Stimulated activated CD4-positive, alpha-beta T cell treated with anti-CD3 and anti-CD28 coated beads, Interleukin-4, amount 100 ng/mL, for 4 hours (primary cell): Measurements from ENCODE around the gene BOC.

ENCODE experiments used
- DNase-seq, 2 experiments: peaks; one replicate each; pipeline ENCODE4 v3.0.0-alpha.2; 2020

The BOC gene

DNA sequence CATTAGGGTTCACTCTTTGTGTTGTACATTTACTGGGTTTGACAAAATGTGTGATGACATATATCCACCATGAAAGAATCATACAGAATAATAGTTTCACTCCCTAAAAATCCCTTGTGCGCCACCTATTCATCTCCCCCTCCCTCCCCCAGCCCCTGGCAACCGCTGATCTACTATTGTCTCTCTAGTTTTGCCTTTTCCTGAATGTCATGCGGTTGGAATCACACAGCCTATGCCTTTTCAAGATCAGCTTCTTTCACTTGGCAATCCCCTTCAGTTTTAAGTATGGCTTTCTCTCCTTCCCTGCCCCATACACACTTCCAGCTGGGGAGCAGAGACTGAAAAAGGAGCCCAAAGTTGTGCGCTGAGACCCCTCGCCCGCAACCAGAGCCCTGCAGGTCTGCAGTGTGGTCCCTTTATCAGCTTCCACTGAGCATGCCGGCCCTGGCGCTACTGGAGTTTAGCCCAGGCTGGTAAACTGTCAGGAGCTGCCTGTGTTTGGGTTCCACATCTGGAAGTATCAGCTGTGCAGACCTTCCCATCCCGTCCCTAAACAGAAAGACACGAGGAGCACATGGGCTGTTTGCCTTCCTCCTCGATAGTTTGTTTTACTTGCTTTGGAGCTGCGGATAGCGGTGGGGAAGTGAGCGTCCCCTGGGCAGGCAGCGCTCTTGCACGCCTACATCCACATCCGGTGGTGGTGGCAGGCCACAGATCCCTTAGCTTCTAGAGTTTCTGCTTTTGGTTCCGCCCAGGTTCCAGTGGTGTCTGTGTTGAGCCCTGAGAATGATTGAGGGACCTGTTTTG is 12.3 kb downstream of the BOC start:
- no peak for DNase-seq

- no peak for DNase-seq
Observed at GRCh38 chr3:113225286-113225685, 13.9 kb downstream of the BOC start.

DNA sequence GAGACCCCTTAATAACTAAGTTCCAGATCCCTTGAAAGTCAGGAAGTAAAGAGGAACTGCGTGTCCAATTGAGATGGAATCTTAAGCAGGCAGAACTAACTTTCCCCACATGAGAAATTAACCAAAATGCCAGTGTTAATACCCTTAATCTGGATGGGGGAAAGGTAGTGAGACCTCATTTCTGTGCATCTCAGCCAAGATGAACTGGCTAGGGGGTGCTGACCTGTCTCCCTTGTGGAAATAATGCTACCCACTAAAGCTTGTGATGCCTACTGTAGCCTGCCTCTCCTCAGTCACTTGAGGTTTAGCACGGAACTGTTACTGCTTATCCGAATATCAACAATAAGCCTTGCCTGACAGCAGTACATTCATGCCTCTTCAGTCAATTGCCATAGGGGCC is 15.1 kb downstream of the BOC start:
- DNase-seq = no peak

DNA sequence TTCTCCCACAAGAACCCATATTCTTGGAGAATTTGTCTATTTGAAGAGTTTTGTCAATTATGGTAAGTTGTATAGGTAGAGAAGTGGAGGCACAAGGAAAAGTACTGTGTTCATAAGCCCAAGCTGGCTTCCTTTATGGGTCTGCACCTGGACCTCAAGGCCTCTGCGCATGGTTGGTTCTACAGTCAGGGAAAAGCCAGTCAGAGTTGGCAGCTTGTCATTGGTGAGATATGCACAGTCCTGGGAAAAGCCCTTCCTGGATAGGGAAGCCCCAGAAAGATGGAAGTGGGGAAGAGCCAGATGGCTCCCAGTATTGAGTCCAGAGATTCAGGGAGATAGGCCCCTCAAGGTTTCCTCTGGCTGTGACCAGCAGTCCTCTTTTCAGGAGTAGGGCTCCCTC is 15.8 kb downstream of the BOC start:
- DNase-seq = no peak

GRCh38 chr3:113228498-113229286 is 17.3 kb downstream of the BOC start:
- DNase-seq = no peak

GRCh38 chr3:113231391-113231790 is 20.0 kb downstream of the BOC start:
- no peak for DNase-seq

- DNase-seq = no peak
Observed at GRCh38 chr3:113231827-113232253, 20.5 kb downstream of the BOC start.

DNA sequence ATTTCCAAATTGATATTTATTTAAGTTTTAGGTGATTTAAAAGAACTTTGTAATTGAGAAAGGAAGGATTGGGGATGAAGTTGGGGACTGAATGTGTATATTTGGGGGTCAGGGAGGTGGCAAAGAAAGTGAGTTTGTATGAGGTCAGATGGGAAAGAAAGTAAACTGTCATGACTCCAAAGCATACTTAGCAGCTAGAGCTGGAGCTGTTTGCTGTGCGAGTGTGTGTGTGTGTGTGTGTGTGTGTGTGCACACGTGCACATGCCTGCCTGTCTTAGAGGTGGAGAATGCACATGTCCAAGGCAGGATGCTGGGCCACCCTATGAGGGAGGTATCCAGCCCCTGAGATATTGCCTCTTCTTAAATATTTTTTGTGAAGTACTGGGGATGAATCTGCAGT is 21.0 kb downstream of the BOC start:
- DNase-seq = no peak

- no peak for DNase-seq
Observed at GRCh38 chr3:113233497-113233896, 22.1 kb downstream of the BOC start.

DNA sequence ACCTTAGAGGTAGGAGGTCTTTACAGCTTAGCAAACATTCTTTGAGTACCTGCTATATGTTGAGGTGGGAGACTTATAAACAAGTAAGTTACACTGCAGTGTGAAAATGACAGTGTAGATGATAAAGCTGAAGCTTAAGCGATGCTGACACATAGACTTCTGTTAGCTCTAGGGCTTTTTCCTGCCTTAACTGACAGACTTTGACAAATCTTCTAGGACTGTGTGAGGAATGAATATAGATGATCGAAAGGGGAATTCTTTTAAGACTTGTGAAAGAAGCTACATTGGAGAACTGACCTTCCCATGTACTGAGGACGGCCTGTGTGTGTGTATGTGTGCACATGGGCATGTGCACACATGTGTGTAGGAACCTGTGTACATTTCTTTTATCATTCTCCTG is 22.7 kb downstream of the BOC start:
- DNase-seq = no peak

- DNase-seq = no peak
Observed at GRCh38 chr3:113234688-113235260, 23.4 kb downstream of the BOC start.

- DNase-seq = no peak
Observed at GRCh38 chr3:113238503-113238902, 27.1 kb downstream of the BOC start.

DNA sequence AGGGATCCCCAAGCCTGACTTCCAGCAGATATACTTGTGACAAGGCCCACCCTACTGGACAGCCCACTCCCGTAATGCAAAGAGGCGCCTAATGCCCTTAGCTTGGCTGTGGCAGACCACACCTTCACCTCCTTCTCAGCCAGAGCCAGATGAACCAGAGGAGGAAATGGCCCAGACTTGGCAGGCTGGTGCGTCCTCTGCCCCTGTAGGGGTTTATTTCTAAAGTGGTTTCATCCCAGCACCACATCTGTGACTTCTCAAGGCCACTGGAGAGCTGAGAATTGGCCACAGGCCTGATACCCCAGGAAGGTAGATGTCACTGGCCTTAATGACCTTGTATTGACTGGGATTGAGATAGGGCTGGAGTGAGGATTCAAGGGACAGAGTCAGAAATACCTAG is 29.5 kb downstream of the BOC start:
- DNase-seq = no peak

GRCh38 chr3:113241292-113242095 is 30.1 kb downstream of the BOC start:
- no peak for DNase-seq

GRCh38 chr3:113242096-113242581 is 30.8 kb downstream of the BOC start:
- DNase-seq = no peak

DNA sequence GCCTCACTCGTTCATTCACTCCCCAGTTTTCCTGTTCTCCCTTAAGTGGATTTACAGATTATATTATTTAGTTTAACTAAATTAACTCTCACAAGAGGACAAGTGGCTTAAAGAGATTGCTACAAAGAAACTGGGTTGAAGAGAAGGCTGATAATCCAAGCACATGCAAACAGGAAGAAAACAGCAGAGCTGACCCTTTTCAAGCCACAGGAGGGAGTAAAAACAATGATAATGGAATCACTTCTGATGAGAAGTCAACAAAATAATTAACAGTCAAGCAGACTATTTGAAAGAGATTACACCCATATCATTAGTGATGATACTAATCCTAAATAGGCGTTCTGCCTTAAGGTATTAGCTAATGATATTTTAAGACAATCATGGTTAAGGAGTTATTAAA is 31.7 kb downstream of the BOC start:
- no peak for DNase-seq

GRCh38 chr3:113243846-113244245 is 32.5 kb downstream of the BOC start:
- DNase-seq = no peak

DNA sequence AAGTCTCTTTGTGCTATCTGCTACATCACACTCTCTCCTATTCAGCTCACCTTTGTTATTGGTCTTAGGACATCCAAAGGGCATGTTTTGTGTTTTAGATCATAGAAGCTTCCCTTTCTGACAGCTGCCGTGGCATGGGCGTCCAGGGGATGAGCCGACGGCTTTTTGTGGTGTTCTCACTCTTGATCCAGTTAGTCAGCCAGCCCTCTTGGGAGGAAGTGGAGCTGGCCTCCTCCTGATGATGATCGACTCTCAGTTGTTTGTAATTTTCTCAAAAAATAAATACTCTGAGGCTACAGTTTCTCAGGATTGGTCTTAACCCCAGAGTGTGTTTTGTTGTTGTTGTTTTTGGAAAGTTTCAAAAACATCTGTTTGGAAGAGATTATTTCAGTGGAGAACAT is 34.4 kb downstream of the BOC start:
- no peak for DNase-seq

DNA sequence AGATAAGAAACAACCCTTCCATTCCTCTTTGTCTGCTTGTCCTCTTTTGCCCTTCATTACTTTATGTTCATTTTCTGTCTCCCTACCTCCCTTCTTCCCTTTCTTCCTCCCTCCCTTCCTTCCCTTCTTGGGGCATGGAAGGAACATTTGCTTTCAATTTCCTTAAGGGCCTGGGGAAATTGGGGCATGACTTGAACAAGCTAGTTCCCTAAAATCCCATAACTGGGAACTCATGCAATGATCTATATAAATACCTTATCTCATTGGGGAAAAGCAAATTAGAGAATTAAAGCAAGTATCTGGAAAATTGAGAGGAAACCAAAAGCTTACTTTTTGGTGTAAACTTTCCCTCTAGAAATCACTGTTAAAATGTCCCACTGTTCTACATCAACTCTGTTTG is 35.7 kb downstream of the BOC start:
- no peak for DNase-seq

GRCh38 chr3:113247675-113248458 is 36.5 kb downstream of the BOC start:
- DNase-seq = no peak

- no peak for DNase-seq
Observed at GRCh38 chr3:113249111-113249510, 37.8 kb downstream of the BOC start.

GRCh38 chr3:113249601-113250000 is 38.2 kb downstream of the BOC start:
- DNase-seq = no peak
